GM21367 (cell line): ENCODE measurements around the gene EDN2.

Experiments used
- ATAC-seq: cut with Tn5 transposase; IDR thresholded peaks from one replicate; pipeline ENCODE4 v1.9.1; 2021; ENCODE audit not compliant: unreplicated experiment

The EDN2 gene

GRCh38 chr1:41485605-41486004, 1.1 kb upstream of the EDN2 start:
- ATAC-seq, result no peak

GRCh38 chr1:41483960-41484401, 502 bp downstream of the EDN2 start:
- ATAC-seq, result no peak

DNA sequence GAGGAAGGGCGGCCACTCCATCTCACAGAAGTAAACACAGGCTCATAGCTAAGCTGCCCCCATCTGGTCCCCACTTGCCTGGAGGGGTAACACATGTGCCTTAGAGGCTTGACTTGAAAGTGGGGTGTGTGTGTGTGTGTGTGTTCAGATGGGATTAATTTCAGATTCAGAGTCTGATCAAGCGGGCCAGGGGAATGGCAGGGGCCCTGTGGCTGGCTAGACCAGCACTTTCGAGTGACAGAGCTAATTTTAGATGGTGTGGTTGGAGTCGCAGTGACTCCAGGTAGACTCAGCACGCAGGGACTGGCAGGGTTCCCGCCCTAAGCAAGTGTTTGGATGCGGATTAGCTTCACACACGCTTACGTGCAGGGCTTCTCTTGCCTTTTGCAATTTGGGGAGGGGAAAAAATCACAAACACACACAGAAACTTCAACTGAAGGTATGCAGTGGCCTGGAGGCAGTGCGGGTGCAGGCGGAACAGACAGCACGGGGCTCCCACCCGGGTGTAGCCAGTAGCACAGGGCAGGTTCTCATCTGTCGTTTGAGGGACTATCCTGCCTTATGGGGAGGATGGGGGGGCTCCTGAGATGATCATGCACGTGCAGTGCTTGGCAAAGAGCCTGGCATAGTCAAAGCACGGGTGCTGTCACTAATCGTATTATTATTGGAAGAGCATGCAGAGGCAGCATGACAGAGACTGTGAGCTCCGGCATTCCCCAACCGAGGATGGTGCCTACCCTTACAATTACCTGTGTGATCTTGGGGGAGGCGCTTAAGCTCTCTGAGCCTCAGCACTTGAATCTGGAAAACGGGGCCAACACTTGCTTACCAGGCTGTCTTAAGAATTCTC, 1.3 kb downstream of the EDN2 start:
- no peak for ATAC-seq

GRCh38 chr1:41482001-41482765, 2.3 kb downstream of the EDN2 start:
- ATAC-seq, result no peak

DNA sequence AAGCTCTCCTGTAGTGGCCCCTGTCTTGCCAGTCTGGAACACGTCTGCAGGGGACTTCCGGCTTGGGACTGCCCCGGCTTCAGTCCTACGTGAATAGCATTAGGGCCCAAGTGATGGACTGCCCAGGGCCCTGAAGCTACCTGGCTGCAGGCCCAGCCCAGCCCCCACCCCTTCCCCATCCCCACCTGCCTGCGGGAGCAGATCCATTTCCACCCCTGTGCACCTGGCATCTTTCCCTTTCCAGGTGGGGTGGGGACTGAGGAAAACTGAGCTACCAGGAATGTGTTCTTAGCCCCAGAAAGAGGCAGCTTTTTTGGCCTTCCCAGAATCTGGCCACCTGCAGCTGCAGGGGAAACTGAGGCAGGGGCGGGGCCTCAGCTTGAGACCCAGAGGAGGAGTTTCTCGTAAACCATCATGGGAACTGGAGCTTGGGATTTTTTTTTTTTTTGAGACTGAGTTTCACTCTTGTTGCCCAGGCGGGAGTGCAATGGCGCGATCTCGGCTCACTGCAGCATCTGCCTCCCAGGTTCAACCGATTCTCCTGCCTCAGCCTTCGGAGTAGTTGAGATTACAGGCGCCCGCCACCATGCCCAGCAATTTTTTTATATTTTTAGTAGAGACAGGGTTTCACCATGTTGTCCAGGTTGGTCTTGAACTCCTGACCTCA, 3.2 kb downstream of the EDN2 start:
- ATAC-seq, result no peak

DNA sequence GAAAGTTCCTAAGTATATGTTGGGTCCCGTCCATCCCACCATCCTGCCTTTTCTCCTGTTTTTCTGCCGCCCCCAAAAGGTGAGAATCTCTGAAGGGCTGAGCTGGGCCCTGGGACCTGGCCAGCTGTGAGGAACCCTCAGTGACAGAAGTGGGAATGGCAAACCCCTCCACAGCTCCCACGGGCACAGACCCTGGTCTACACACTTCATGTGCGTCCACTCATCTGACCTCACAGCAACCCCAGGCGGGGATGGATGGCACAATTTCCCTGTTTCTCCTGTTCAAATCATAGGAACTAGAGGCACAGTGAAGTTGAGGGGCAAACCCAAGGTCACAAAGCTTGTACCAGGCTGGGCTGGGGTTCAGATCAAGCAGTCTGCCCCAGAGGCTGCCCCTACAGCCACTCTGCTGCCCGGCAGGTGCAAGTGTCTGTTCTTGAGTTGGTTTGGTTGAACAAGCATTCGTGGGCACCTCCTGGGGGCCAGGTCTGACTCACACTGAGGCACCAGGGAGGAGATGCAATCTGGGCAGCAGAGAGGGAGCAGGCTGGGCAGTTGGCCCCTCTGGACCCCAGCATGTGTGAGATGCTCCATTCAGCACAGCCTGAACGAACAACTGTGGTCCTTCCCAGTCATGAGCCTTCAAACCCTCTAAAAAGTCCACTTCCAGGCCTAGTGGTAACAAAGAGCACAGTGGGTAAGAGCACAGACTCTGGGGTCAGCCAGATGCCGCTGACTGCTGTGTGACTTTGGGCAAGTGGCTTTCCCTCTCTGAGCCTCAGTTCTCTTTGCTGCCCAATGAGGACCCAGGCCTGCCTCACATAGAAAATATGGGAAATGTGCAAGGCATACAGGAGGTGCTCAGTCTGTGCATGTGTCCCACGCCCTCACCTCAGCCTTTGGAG, 4.0 kb downstream of the EDN2 start:
- no peak for ATAC-seq

- ATAC-seq, result no peak
Observed at GRCh38 chr1:41479808-41480160, 4.7 kb downstream of the EDN2 start.

DNA sequence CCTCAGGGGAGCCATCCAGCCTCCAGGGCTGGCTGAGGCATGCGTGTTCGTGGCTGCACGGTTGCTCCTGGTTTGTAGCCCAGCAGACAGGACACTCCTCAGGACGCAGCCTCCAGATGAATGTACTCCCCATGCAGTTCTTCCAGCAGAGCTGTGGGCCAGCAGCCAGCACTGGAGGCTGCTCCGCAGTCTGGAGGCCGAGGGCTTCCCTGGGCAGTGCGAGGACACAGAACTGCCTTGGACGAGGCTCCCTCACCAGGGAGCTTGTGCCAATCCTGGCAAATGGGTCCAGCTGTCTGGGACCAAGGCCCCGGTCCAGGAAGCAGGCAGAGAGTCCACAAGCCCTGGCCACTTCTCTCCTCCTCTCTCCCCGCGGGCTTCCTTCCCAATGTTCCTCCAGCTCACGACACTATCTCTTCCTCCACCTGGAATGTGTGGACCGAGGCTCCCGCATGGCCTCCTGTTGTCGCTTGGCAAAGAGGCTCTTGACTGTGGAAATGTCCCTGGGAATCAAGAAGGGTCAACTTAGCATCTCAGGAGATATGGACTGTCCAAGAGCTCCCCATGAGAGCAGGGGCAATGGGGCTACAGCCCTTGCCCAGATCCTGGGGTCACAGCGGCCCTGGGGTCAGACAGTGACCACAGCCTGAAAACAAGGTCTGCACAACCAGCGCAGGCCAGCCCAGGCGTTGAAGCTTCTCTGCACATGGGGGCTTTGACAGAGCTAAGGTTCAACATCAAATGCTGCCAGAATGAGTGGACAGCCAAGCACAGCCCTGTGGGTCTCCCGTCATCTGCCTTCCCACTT, 5.3 kb downstream of the EDN2 start:
- no peak for ATAC-seq

DNA sequence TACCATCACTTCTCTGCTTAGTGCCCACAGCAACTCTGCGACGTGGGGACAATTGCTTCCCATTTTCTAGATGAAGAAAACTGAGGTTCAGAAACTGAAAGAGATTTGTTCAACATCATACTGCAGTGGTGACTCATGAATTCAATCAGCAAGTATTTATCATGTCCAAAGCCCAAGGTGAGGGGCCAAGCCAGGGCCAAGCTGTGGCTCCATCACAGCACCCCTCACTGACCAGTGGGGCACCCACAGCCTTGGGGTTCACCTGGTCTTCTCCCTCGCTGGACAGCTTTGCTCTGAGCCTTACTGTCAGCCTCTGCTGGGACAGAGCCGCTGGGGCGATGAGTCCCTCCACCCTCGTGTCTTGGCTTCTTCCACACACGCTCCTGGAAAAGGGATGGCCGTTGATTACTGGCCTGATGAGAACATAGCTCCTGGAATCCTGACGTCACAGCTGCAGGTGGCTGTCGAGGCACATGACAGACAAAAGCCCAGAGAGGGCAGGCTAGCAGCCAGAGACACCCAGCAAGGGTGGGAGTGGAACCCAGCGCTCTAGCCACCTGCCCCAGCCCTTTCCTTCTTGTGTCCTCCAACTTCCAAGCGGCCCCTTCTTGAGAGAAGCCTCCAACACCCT, 6.2 kb downstream of the EDN2 start:
- ATAC-seq, result no peak

GRCh38 chr1:41476807-41477361, 7.6 kb downstream of the EDN2 start:
- ATAC-seq, result no peak

- no peak for ATAC-seq
Observed at GRCh38 chr1:41475859-41476567, 8.5 kb downstream of the EDN2 start.

- ATAC-seq, result no peak
Observed at GRCh38 chr1:41475346-41475745, 9.1 kb downstream of the EDN2 start.

DNA sequence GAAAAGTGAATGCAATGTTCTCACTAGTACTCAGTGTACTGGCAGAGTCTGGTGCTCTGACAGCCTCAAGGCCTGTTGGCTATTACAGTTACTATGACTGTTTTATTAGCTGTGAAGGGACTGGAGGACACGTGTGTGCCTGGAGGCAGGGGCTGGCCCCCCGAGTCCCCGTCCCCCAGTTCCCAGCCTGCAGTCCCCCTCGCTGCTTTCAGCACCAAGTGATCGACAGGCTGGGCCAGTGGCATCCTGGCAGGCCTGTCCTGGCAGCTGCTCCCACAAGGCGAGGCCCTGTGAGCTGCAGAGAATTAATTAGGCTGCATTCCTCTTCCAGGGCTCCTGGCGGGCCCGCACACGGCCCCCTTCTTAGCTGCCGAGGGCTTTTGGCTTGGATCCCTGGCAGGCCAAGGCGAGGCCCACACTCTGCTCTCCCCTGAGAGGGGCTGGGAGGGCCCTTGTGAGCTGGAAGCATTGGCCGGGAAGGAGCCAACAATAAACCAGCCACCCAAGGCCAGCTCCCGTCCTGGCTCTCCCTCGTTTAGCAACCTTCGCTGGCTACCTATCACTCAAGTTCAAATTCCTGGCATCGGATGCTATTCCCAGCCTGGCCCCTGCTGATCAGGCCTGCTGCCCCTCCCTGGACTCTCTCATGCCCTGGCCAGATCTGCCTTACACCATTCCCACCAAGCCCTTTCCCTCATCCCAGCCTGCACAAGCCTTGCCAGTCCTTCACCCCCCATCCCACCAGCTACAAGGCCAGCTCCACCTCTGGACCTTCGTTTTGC, 9.8 kb downstream of the EDN2 start:
- no peak for ATAC-seq

GRCh38 chr1:41473738-41474362, 10.6 kb downstream of the EDN2 start:
- no peak for ATAC-seq

DNA sequence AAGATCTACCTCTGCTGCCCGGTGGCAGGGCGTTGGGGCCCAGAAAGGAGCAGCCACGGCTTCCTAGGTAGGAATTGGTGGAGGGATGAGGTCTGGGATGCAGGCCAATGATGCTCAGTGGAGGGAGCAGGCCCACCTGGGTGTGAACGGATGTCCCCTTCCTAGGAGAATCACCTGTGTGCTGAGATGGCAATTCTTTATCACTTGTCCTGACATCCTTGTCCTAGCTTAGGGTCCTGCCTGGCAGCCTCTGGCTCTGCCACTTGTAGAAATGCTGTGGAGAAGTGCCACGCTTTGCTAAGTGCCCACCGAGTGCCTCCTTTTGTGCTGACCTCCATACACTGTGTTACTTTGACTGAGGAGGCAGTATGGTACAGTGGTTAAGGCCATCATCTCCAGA, 12.8 kb downstream of the EDN2 start:
- ATAC-seq, result no peak

- no peak for ATAC-seq
Observed at GRCh38 chr1:41469706-41470105, 14.8 kb downstream of the EDN2 start.

GRCh38 chr1:41468122-41468762, 16.2 kb downstream of the EDN2 start:
- ATAC-seq, result no peak
